K562 (cell line): ENCODE data around the gene IFNA14. TPM values are rescaled to one million over a fixed set of nuclear protein-coding genes. Genes with fewer than 3 reads are reported as not detected.

ENCODE experiments used
- ATAC-seq: fragments of 200-7000 bp; cut with Tn5 transposase; 3 replicates; pipeline ENCODE4 v1.9.1; 2020; ENCODE audit warnings: moderate library complexity
- BruUV-seq: library from RNA; stranded (reverse); fragments of 400-500 nt; replicated peaks from 2 replicates; lab custom pipeline; 2021; lab: Mats Ljungman, UMichigan
- CTCF ChIA-PET: fragments of 300-600 bp; formaldehyde crosslinking; extraction: SDS; loops from one replicate; lab custom pipeline; 2021; ENCODE audit warnings: low intra/inter-chr PET ratio; lab: Yijun Ruan, JAX
- POLR2A ChIA-PET: fragments of 300-600, 350-650 bp; sonication (Branson Sonifier 250); formaldehyde crosslinking; extraction: SDS; loops from one replicate; lab custom pipeline; 2021; ENCODE audit warnings: antibody characterized with exemption, inconsistent platforms; lab: Yijun Ruan, JAX
- DNase-seq, 4 experiments: peaks; one replicate each; pipeline versions ENCODE4 v3.0.0 to v3.0.0-alpha.2; 2011 to 2018; ENCODE audit warnings: low spot score in 3 of 4, mixed read lengths in 3 of 4; ENCODE audit errors: extremely low read depth in 1 of 4
- FAIRE-seq: peaks from 2 replicates; lab custom pipeline; 2011; peaks lifted over from hg19 to GRCh38; lab: Jason Lieb, UNC
- H2AFZ ChIP-seq: 2 replicates; pipeline ENCODE4 v1.6.0; 2011; ENCODE audit warnings: low read depth, low read length, control low read depth, inconsistent platforms
- H3K27ac ChIP-seq: fragments of 200-600 bp; 3 replicates; pipeline ENCODE4 v1.8.0; 2011; ENCODE audit warnings: low read depth, mild to moderate bottlenecking, control low read depth, inconsistent platforms, low read length, moderate library complexity, mixed read lengths; ENCODE audit errors: extremely low read depth
- H3K27me3 ChIP-seq, 2 experiments: fragments of 300-600 bp in 1 of 2; 2 replicates in 1 of 2; 3 replicates in 1 of 2; pipeline versions ENCODE4 v1.6.0 to v1.8.0; 2011; ENCODE audit warnings: inconsistent platforms in 2 of 2, low read length in 2 of 2, mild to moderate bottlenecking in 1 of 2, mixed read lengths in 1 of 2, moderate library complexity in 1 of 2; ENCODE audit not compliant: control insufficient read depth in 2 of 2, insufficient read depth in 2 of 2
- H3K36me3 ChIP-seq: fragments of 300-600 bp; 3 replicates; pipeline ENCODE4 v1.8.0; 2011; ENCODE audit warnings: mild to moderate bottlenecking, low read length, inconsistent platforms; ENCODE audit not compliant: control insufficient read depth, insufficient read depth
- H3K4me1 ChIP-seq, 2 experiments: fragments of 200-600 bp in 1 of 2; replicated peaks in 1 of 2; 2 replicates in 1 of 2; 3 replicates in 1 of 2; pipeline versions ENCODE4 v1.5.1 to v1.8.0; 2011; ENCODE audit warnings: inconsistent platforms in 2 of 2, low read length in 2 of 2, mild to moderate bottlenecking in 1 of 2, mixed read lengths in 1 of 2, moderate library complexity in 1 of 2; ENCODE audit not compliant: control insufficient read depth in 2 of 2, insufficient read depth in 2 of 2
- H3K4me2 ChIP-seq: 2 replicates; pipeline ENCODE4 v1.6.1; 2011; ENCODE audit warnings: low read length, control low read depth, inconsistent platforms, mixed read lengths; ENCODE audit not compliant: insufficient read depth
- H3K4me3 ChIP-seq: fragments of 200-600 bp; sonication (generic), shearing (Covaris generic); 2 replicates; pipeline ENCODE4 v1.5.1; 2016; ENCODE audit warnings: control low read depth, inconsistent platforms
- H3K79me2 ChIP-seq: fragments of 200-600 bp; 3 replicates; pipeline ENCODE4 v1.8.0; 2011; ENCODE audit warnings: low read length, inconsistent platforms; ENCODE audit not compliant: control insufficient read depth, insufficient read depth
- H3K9ac ChIP-seq, 2 experiments: 2 replicates each; pipeline versions ENCODE4 v1.6.0 to v1.6.1; 2011; ENCODE audit warnings: low read depth in 2 of 2, low read length in 2 of 2, control low read depth in 1 of 2, inconsistent platforms in 1 of 2, mild to moderate bottlenecking in 1 of 2, mixed read lengths in 1 of 2; ENCODE audit not compliant: insufficient read depth in 1 of 2
- H3K9me1 ChIP-seq: one replicate; pipeline ENCODE4 v1.6.0; 2011; ENCODE audit warnings: inconsistent platforms, mild to moderate bottlenecking, low read length, moderate library complexity; ENCODE audit not compliant: control insufficient read depth, insufficient read depth
- H3K9me3 ChIP-seq: replicated peaks from 2 replicates; pipeline ENCODE4 v1.5.1; 2011; ENCODE audit warnings: low read depth, low read length, inconsistent platforms; ENCODE audit not compliant: control insufficient read depth, insufficient read depth
- H4K20me1 ChIP-seq: replicated peaks from 2 replicates; pipeline ENCODE4 v1.6.1; 2011; ENCODE audit warnings: low read length, inconsistent platforms, mixed read lengths; ENCODE audit not compliant: control insufficient read depth, insufficient read depth
- ELF2 ChIP-seq: fragments of 250-450 bp; sonication (Bioruptor Pico); IDR thresholded peaks from 2 replicates; pipeline ENCODE4 v1.5.0; 2021; ENCODE audit warnings: mild to moderate bottlenecking
- HMGN3 ChIP-seq: IDR thresholded peaks from 2 replicates; pipeline ENCODE4 v1.6.1; 2011; ENCODE audit warnings: borderline replicate concordance, low read depth, mild to moderate bottlenecking, mixed read lengths, low read length; ENCODE audit not compliant: insufficient read length; ENCODE audit errors: extremely low read depth
- YY1 ChIP-seq, 3 experiments: IDR thresholded peaks; 2 replicates each; pipeline ENCODE4 v1.6.1; 2011; ENCODE audit warnings: low read length in 2 of 3, mild to moderate bottlenecking in 2 of 3, moderate library complexity in 2 of 3, borderline replicate concordance in 1 of 3, control low read depth in 1 of 3, low read depth in 1 of 3; ENCODE audit not compliant: insufficient read depth in 3 of 3, insufficient replicate concordance in 2 of 3, control insufficient read depth in 1 of 3, insufficient read length in 1 of 3; ENCODE audit errors: extremely low read depth in 1 of 3
- WGBS: fragments of 100-300 bp; shearing (Covaris generic); methylation state at CpG from one replicate; pipeline ENCODE4 v1.1.6; 2016; ENCODE audit warnings: low coverage, mixed read lengths; ENCODE audit not compliant: insufficient coverage; ENCODE audit errors: missing lambda C conversion rate; 5-methylcytosine and 5-hydroxymethylcytosine counted together
- in situ Hi-C: fragments of 300-500 bp; cut with MboI; formaldehyde crosslinking; loops from 4 replicates; pipeline ENCODE4 v1.15.0; 2018; ENCODE audit warnings: inconsistent platforms, mixed read lengths
- intact Hi-C: fragments of 100-400 bp; cut with micrococcal nuclease; formaldehyde crosslinking; loops from 2 replicates; pipeline ENCODE4 v1.14.2; 2022
- polyA plus RNA-seq, 8 experiments: library from polyadenylated mRNA; depleted of rRNA in 4 of 8; stranded (reverse) in 5 of 8; unstranded in 3 of 8; fragments of >200 nt; fragmentation: Nextera tagmentation in 2 of 8; fragmentation: Illumina TruSeq in 1 of 8; extraction: Ambion mirVana in 2 of 8; extraction: Trizol in 1 of 8; gene quantifications; 2 replicates each; pipeline versions ENCODE4 v1.2.1 to v1.2.3, GENCODE V29; 2011 to 2014; ENCODE audit warnings: inconsistent platforms in 1 of 8, missing spikeins in 1 of 8
- total RNA-seq, 7 experiments: library from RNA; depleted of rRNA in 6 of 7; stranded (reverse); fragments of >200 nt in 6 of 7; fragmentation: Illumina TruSeq in 2 of 7; extraction: Trizol in 2 of 7; gene quantifications; 2 replicates each; pipeline versions ENCODE4 v1.2.1 to v1.2.3, GENCODE V29; 2011 to 2021; ENCODE audit warnings: low replicate concordance in 1 of 7

IFNA14 gene
- total and polyA plus RNA-seq, 9 of the 15 experiments (the other 6 are each of a cell fraction or from before 2014, with no cell fraction given), result not detected

GRCh38 chr9:21265421-21266189 is 25.8 kb upstream of the IFNA14 start:
- ChIA-PET POLR2A (no interaction called here), CTCF (no interaction called here)
- Histone ChIP-seq H3K9me1 (no peaks in the 10 kb centered on the region), H3K36me3 (no peaks in the 10 kb centered on the region), H3K4me1 (no peaks in the 10 kb centered on the region), H3K27me3 (no peaks in the 10 kb centered on the region), H3K27ac (no peak overlapping the region), H3K4me2 (no peak overlapping the region), H2AFZ (no peak overlapping the region), H4K20me1 (no peaks in the 10 kb centered on the region), H3K79me2 (no peaks in the 10 kb centered on the region), H3K4me3 (no peak overlapping the region), H3K9ac (no peak overlapping the region), H3K9me3 (no peaks in the 10 kb centered on the region)
- BruUV-seq, result no TSS peak
- ATAC-seq (no peak), DNase-seq (no peak), FAIRE-seq (no peak)
- intact Hi-C loops, result no loop called here
- WGBS, result no CpG with 5 or more reads among the region's 1 CpG
- in situ Hi-C loops, result no loop called here
- TF ChIP-seq YY1 (IDR thresholded peaks at IDR 0.05; ENCODE audit: borderline replicate concordance in 1 of 3, control insufficient read depth in 1 of 3, extremely low read depth in 1 of 3, insufficient read depth in 3 of 3, insufficient read length in 1 of 3, insufficient replicate concordance in 2 of 3, low read depth in 1 of 3, low read length in 2 of 3), result no peak
- TF ChIP-seq ELF2 (CRISPR knock-in tag), result no peak
- no peak for TF ChIP-seq HMGN3
- TF ChIP-seq, all 486 proteins: peak for 0
